SW480 (cell line): ENCODE results near the gene UBE2Z.

Experiments used
- DNase-seq: peaks from one replicate; pipeline ENCODE4 v3.0.0-alpha.2; 2016; ENCODE audit warnings: low spot score

Gene UBE2Z

GRCh38 chr17:48960834-48961515 is 52.8 kb downstream of the UBE2Z start:
- peak; percentile 33 for DNase-seq

GRCh38 chr17:48961516-48962233 is 53.5 kb downstream of the UBE2Z start:
- peak; percentile 74 for DNase-seq

- no peak for DNase-seq
Observed at GRCh38 chr17:48970224-48970623, 62.0 kb downstream of the UBE2Z start.

DNA sequence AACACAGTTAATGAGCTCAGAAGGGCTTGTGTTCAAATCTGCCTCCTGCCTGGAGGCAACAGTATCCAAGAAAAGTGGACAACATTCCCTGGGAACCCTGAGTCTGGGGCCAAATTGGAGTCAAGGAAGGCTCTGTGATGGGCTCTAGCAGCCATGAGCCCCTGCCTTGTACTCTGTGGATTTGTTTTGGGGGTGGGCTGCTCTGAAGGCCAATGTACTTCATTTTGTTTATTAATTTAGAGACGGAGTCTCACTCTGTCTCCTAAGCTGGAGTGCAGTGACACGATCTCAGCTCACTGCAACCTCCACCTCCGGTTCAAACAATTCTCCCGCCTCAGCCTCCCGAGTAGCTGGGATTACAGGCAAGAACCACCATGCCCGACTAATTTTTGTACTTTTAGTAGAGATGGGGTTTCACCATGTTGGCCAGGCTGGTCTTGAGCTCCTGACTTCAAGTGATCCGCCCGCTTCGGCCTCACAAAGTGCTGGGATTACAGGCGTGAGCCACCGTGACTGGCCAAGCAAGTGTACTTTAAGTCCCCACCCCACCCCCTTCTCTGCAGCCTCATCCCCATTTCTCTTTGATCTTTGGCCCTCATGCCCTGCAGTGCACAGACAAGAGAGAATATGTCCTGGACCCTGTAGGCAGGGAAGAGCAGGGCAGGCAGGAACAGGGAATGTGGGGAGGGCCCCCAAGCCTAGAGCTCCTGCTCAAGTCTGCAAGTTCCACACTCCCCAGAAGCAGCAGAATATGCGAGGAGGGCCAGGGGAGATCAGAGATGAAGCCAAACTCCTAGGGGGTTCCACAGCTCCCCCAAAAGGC is 62.9 kb downstream of the UBE2Z start:
- peak; percentile 65 for DNase-seq

- DNase-seq = no peak
Observed at GRCh38 chr17:48972749-48973097, 64.5 kb downstream of the UBE2Z start.

DNA sequence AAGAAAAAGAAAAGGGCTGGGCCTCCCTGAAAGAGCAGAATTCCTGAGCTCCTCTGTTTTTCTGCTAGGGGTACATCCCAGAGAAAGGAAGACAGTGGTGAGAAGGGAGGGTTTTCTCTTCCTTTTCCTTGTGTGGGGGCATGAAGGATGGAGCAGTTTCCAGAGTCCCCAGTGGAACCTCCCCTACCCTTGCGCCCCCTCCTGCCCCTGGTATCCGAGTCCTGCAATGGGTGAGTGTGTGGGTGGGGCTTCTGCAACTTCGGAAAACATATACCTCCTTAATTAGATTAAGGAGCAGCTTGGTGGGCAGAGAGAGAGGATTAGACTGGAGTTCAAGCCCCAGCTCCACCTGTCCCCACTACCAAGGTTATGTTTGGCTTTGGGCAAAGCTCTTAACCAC is 65.6 kb downstream of the UBE2Z start:
- no peak for DNase-seq
